DND-41 (cell line): ENCODE measurements around the gene FGG.

Experiments
- CTCF ChIP-seq: IDR thresholded peaks from 2 replicates; pipeline ENCODE4 v1.5.1; 2012; ENCODE audit warnings: borderline replicate concordance, low read length, moderate library complexity, mild to moderate bottlenecking; ENCODE audit not compliant: poor library complexity, severe bottlenecking; ENCODE audit errors: extremely low read depth
- EZH2 ChIP-seq: IDR thresholded peaks from 3 replicates; pipeline ENCODE4 v1.6.1; 2012; ENCODE audit warnings: borderline replicate concordance, low read depth, mild to moderate bottlenecking, moderate library complexity, low read length, inconsistent platforms; ENCODE audit not compliant: severe bottlenecking

- TF ChIP-seq CTCF (no peak), EZH2 (no peak)
Observed at GRCh38 chr4:154604696-154605200, 7.7 kb downstream of the FGG start.
